SK-N-SH treated with all-trans-retinoic acid at 6 μM for 48 hours (cell line): ENCODE data around the gene PGP.

Experiments
- ARNTL ChIP-seq: fragments of 450-650 bp; formaldehyde crosslinking; IDR thresholded peaks from 2 replicates; pipeline ENCODE4 v1.5.0; 2020; ENCODE audit warnings: low read depth, mild to moderate bottlenecking, moderate library complexity, borderline replicate concordance
- CSRNP3 ChIP-seq: fragments of 250-450 bp; sonication (Bioruptor Pico); IDR thresholded peaks from 2 replicates; pipeline ENCODE4 v1.5.1; 2021; ENCODE audit warnings: mild to moderate bottlenecking, moderate library complexity
- RARB ChIP-seq: fragments of 250-450 bp; sonication (Bioruptor Pico); IDR thresholded peaks from 2 replicates; pipeline ENCODE4 v1.8.0; 2021; ENCODE audit warnings: mild to moderate bottlenecking, moderate library complexity
- TF ChIP-seq, protein P1 (sequence below): fragments of 250-450 bp; sonication (Bioruptor Pico); IDR thresholded peaks from 2 replicates; pipeline ENCODE4 v1.8.0; 2021; ENCODE audit warnings: low read depth, mild to moderate bottlenecking, moderate library complexity, borderline replicate concordance

- TF ChIP-seq ARNTL (CRISPR knock-in tag), result no peak
- TF ChIP-seq RARB, result no peak
- TF ChIP-seq, protein P1, sequence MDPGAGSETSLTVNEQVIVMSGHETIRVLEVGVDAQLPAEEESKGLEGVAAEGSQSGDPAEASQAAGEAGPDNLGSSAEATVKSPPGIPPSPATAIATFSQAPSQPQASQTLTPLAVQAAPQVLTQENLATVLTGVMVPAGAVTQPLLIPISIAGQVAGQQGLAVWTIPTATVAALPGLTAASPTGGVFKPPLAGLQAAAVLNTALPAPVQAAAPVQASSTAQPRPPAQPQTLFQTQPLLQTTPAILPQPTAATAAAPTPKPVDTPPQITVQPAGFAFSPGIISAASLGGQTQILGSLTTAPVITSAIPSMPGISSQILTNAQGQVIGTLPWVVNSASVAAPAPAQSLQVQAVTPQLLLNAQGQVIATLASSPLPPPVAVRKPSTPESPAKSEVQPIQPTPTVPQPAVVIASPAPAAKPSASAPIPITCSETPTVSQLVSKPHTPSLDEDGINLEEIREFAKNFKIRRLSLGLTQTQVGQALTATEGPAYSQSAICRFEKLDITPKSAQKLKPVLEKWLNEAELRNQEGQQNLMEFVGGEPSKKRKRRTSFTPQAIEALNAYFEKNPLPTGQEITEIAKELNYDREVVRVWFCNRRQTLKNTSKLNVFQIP (CRISPR knock-in tag), result no peak
- no peak for TF ChIP-seq CSRNP3 (CRISPR knock-in tag)
These were observed 10.1 kb downstream of the PGP start for GRCh38 chr16:2204416-2205103.
